ENCODE results near the gene ERN1. TPM values are rescaled to one million over a fixed set of nuclear protein-coding genes. Genes with fewer than 3 reads are reported as not detected.

The ERN1 gene
- polyA plus RNA-seq, 1 donor (not counting 4 experiments of a cell fraction or from before 2014, with no cell fraction given) = 7.1 TPM

- Histone ChIP-seq H3K9me3 (ENCODE audit: control insufficient read depth, low read depth, low read length) (no peaks in the 10 kb centered on the region), H3K27me3 (ENCODE audit: control insufficient read depth, extremely low read depth, insufficient read depth, low read length) (no peaks in the 10 kb centered on the region), H3K4me1 (ENCODE audit: control insufficient read depth, extremely low read depth, insufficient read depth, low read length) (peaks cover 36% of the 10 kb centered on the region), H3K4me3 (ENCODE audit: control insufficient read depth in 2 of 3, extremely low read depth in 1 of 3, insufficient read depth in 2 of 3, low read depth in 1 of 3, low read length in 3 of 3) (no peak overlapping the region), H3K9me1 (ENCODE audit: control insufficient read depth, extremely low read depth, insufficient read depth, low read length) (no peaks in the 10 kb centered on the region), H3K4me2 (ENCODE audit: control insufficient read depth, extremely low read depth, insufficient read depth, low read depth, low read length) (peak overlapping the region; percentile 75), H3K27ac (ENCODE audit: control insufficient read depth, insufficient read depth, low read length) (peak overlapping the region; percentile 63), H3K9ac (ENCODE audit: control insufficient read depth, extremely low read depth, insufficient read depth, low read length) (no peak overlapping the region), H2AFZ (ENCODE audit: control insufficient read depth, low read length) (no peak overlapping the region), H3K36me3 (ENCODE audit: control insufficient read depth in 2 of 2, extremely low read depth in 1 of 2, insufficient read depth in 2 of 2, low read length in 2 of 2) (peaks cover 3 to 6% of the 10 kb centered on the region in 2 experiments), H4K20me1 (ENCODE audit: control insufficient read depth, extremely low read depth, insufficient read depth, low read length) (no peaks in the 10 kb centered on the region), H3K79me2 (ENCODE audit: control insufficient read depth, insufficient read depth, low read length) (peaks cover 62% of the 10 kb centered on the region)
- FAIRE-seq (no peak), DNase-seq (ENCODE audit: low read depth, low spot score) (no peak)
- TF ChIP-seq, protein P1, sequence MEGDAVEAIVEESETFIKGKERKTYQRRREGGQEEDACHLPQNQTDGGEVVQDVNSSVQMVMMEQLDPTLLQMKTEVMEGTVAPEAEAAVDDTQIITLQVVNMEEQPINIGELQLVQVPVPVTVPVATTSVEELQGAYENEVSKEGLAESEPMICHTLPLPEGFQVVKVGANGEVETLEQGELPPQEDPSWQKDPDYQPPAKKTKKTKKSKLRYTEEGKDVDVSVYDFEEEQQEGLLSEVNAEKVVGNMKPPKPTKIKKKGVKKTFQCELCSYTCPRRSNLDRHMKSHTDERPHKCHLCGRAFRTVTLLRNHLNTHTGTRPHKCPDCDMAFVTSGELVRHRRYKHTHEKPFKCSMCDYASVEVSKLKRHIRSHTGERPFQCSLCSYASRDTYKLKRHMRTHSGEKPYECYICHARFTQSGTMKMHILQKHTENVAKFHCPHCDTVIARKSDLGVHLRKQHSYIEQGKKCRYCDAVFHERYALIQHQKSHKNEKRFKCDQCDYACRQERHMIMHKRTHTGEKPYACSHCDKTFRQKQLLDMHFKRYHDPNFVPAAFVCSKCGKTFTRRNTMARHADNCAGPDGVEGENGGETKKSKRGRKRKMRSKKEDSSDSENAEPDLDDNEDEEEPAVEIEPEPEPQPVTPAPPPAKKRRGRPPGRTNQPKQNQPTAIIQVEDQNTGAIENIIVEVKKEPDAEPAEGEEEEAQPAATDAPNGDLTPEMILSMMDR (optimal IDR thresholded peaks at IDR 0.05 in 1 of 3, IDR thresholded peaks at IDR 0.05 in 1 of 3, conservative IDR thresholded peaks at IDR 0.05 in 1 of 3; ENCODE audit: extremely low read depth in 1 of 3, insufficient read depth in 2 of 3, low read length in 3 of 3) = no peak
- TF ChIP-seq EZH2 (IDR thresholded peaks at IDR 0.05; ENCODE audit: low read length) = no peak
- dilution Hi-C loops (cut with MboI; ENCODE audit: extremely low pct_ligation_motif_present, low sequenced_read_pairs) = no loop called here
Observed at GRCh38 chr17:64125937-64126336, 4.0 kb downstream of the ERN1 start.

DNA sequence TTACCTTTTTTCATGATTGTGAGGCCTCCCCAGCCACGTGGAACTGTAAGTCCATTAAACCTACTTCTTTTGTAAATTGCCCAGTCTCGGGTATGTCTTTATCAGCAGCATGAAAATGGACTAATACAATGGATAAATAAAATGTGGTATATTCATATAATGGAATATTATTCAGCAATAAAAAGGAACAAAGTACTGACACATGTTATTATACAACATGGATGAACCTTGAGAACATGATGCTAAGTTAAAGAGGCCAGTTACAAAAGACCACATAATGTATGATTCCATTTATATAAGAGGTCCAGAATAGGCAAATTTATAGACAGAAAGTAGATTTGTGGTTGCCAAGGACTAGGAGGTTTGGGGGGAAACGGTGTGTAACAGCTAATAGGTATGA, 5.3 kb downstream of the ERN1 start:
- peaks cover 28% of the 10 kb centered on the region for H3K4me1 ChIP-seq (ENCODE audit: control insufficient read depth, extremely low read depth, insufficient read depth, low read length)
- H2AFZ ChIP-seq (ENCODE audit: control insufficient read depth, low read length) = no peak overlapping the region
- no peak overlapping the region for H3K4me3 ChIP-seq (ENCODE audit: control insufficient read depth in 2 of 3, extremely low read depth in 1 of 3, insufficient read depth in 2 of 3, low read depth in 1 of 3, low read length in 3 of 3)
- H3K4me2 ChIP-seq (ENCODE audit: control insufficient read depth, extremely low read depth, insufficient read depth, low read depth, low read length) = no peak overlapping the region
- peaks cover 64% of the 10 kb centered on the region for H3K79me2 ChIP-seq (ENCODE audit: control insufficient read depth, insufficient read depth, low read length)
- dilution Hi-C loops (cut with MboI; ENCODE audit: extremely low pct_ligation_motif_present, low sequenced_read_pairs) = no loop called here
- DNase-seq (ENCODE audit: low read depth, low spot score) = no peak
- H4K20me1 ChIP-seq (ENCODE audit: control insufficient read depth, extremely low read depth, insufficient read depth, low read length) = no peaks in the 10 kb centered on the region
- peaks cover 4 to 9% of the 10 kb centered on the region in 2 experiments for H3K36me3 ChIP-seq (ENCODE audit: control insufficient read depth in 2 of 2, extremely low read depth in 1 of 2, insufficient read depth in 2 of 2, low read length in 2 of 2)
- TF ChIP-seq, protein P1 (optimal IDR thresholded peaks at IDR 0.05 in 1 of 3, IDR thresholded peaks at IDR 0.05 in 1 of 3, conservative IDR thresholded peaks at IDR 0.05 in 1 of 3; ENCODE audit: extremely low read depth in 1 of 3, insufficient read depth in 2 of 3, low read length in 3 of 3) = no peak
- no peak for TF ChIP-seq EZH2 (IDR thresholded peaks at IDR 0.05; ENCODE audit: low read length)
- H3K9me3 ChIP-seq (ENCODE audit: control insufficient read depth, low read depth, low read length) = no peaks in the 10 kb centered on the region
- H3K9me1 ChIP-seq (ENCODE audit: control insufficient read depth, extremely low read depth, insufficient read depth, low read length) = no peaks in the 10 kb centered on the region
- no peak overlapping the region for H3K9ac ChIP-seq (ENCODE audit: control insufficient read depth, extremely low read depth, insufficient read depth, low read length)
- H3K27me3 ChIP-seq (ENCODE audit: control insufficient read depth, extremely low read depth, insufficient read depth, low read length) = no peaks in the 10 kb centered on the region
- FAIRE-seq = no peak
- no peak overlapping the region for H3K27ac ChIP-seq (ENCODE audit: control insufficient read depth, insufficient read depth, low read length)
